Measurements from ENCODE around the gene ERP29. TPM values are rescaled to one million over a fixed set of nuclear protein-coding genes. Genes with fewer than 3 reads are reported as not detected.

Gene ERP29
- total RNA-seq, 1 donor from 2014 or later: 93.8 TPM

GRCh38 chr12:111981987-111982386 lies 31.2 kb upstream of the ERP29 start:
- H3K4me1 ChIP-seq (ENCODE audit: insufficient read depth, low read length): no peaks in the 10 kb centered on the region
- peaks cover 5% of the 10 kb centered on the region for H3K4me1 Mint-ChIP-seq (ENCODE audit: low read depth, unreplicated experiment)
- H3K36me3 Mint-ChIP-seq (ENCODE audit: low read depth, unreplicated experiment): peaks cover 2% of the 10 kb centered on the region
- no peaks in the 10 kb centered on the region for H4K20me1 ChIP-seq (ENCODE audit: insufficient read depth, low read length)
- H3K9me3 ChIP-seq (ENCODE audit: insufficient read depth, low read depth, low read length): no peaks in the 10 kb centered on the region
- DNase-seq (ENCODE audit: low read depth) (no peak), FAIRE-seq (no peak)
- H2AFZ ChIP-seq (ENCODE audit: low read depth, low read length): no peak overlapping the region
- no peaks in the 10 kb centered on the region for H3K9me3 Mint-ChIP-seq (ENCODE audit: unreplicated experiment)
- no peak overlapping the region for H3K4me2 ChIP-seq (ENCODE audit: low read length)
- no peaks in the 10 kb centered on the region for H3K27me3 Mint-ChIP-seq (ENCODE audit: low read depth, unreplicated experiment)
- no peaks in the 10 kb centered on the region for H3K27me3 ChIP-seq (ENCODE audit: insufficient read depth, low read length)
- H3K27ac Mint-ChIP-seq (ENCODE audit: unreplicated experiment): peak overlapping the region; percentile 26
- no peaks in the 10 kb centered on the region for H3K36me3 ChIP-seq (ENCODE audit: insufficient read depth, low read length)
- TF ChIP-seq EZH2 (IDR thresholded peaks at IDR 0.05; ENCODE audit: insufficient read depth, low read length): no peak
- TF ChIP-seq CTCF (IDR thresholded peaks at IDR 0.05; ENCODE audit: insufficient read depth, low read depth, low read length): no peak
- no peak overlapping the region for H3K9ac ChIP-seq (ENCODE audit: low read length)
- no peak overlapping the region for H3K4me3 Mint-ChIP-seq (ENCODE audit: unreplicated experiment)
- no peaks in the 10 kb centered on the region for H3K79me2 ChIP-seq (ENCODE audit: insufficient read depth, low read length)
- H3K27ac ChIP-seq (ENCODE audit: low read depth, low read length): no peak overlapping the region
- H3K4me3 ChIP-seq (ENCODE audit: insufficient read depth, low read depth, low read length): no peak overlapping the region

GRCh38 chr12:111984820-111985219 lies 28.4 kb upstream of the ERP29 start:
- Histone ChIP-seq H2AFZ (ENCODE audit: low read depth, low read length) (no peak overlapping the region), H3K9me3 (ENCODE audit: insufficient read depth, low read depth, low read length) (no peaks in the 10 kb centered on the region), H3K27ac (ENCODE audit: low read depth, low read length) (no peak overlapping the region), H3K27me3 (ENCODE audit: insufficient read depth, low read length) (no peaks in the 10 kb centered on the region), H3K4me1 (ENCODE audit: insufficient read depth, low read length) (no peaks in the 10 kb centered on the region), H3K4me2 (ENCODE audit: low read length) (no peak overlapping the region), H3K4me3 (ENCODE audit: insufficient read depth, low read depth, low read length) (no peak overlapping the region), H4K20me1 (ENCODE audit: insufficient read depth, low read length) (no peaks in the 10 kb centered on the region), H3K9ac (ENCODE audit: low read length) (no peak overlapping the region), H3K79me2 (ENCODE audit: insufficient read depth, low read length) (no peaks in the 10 kb centered on the region), H3K36me3 (ENCODE audit: insufficient read depth, low read length) (no peaks in the 10 kb centered on the region)
- no peaks in the 10 kb centered on the region for H3K27me3 Mint-ChIP-seq (ENCODE audit: low read depth, unreplicated experiment)
- no peak for TF ChIP-seq EZH2 (IDR thresholded peaks at IDR 0.05; ENCODE audit: insufficient read depth, low read length)
- TF ChIP-seq CTCF (IDR thresholded peaks at IDR 0.05; ENCODE audit: insufficient read depth, low read depth, low read length): no peak
- no peak overlapping the region for H3K4me3 Mint-ChIP-seq (ENCODE audit: unreplicated experiment)
- H3K27ac Mint-ChIP-seq (ENCODE audit: unreplicated experiment): no peak overlapping the region
- no peak for DNase-seq (ENCODE audit: low read depth)
- H3K36me3 Mint-ChIP-seq (ENCODE audit: low read depth, unreplicated experiment): peaks cover 4% of the 10 kb centered on the region
- FAIRE-seq: no peak
- H3K4me1 Mint-ChIP-seq (ENCODE audit: low read depth, unreplicated experiment): peaks cover 5% of the 10 kb centered on the region
- no peaks in the 10 kb centered on the region for H3K9me3 Mint-ChIP-seq (ENCODE audit: unreplicated experiment)

GRCh38 chr12:111991535-111991934 lies 21.7 kb upstream of the ERP29 start:
- TF ChIP-seq CTCF (IDR thresholded peaks at IDR 0.05; ENCODE audit: insufficient read depth, low read depth, low read length) (no peak), EZH2 (IDR thresholded peaks at IDR 0.05; ENCODE audit: insufficient read depth, low read length) (no peak)
- FAIRE-seq (no peak), DNase-seq (ENCODE audit: low read depth) (no peak)
- H3K4me1 ChIP-seq (ENCODE audit: insufficient read depth, low read length): no peaks in the 10 kb centered on the region
- H3K27me3 Mint-ChIP-seq (ENCODE audit: low read depth, unreplicated experiment): no peaks in the 10 kb centered on the region
- no peak overlapping the region for H3K27ac Mint-ChIP-seq (ENCODE audit: unreplicated experiment)
- no peak overlapping the region for H3K27ac ChIP-seq (ENCODE audit: low read depth, low read length)
- H3K4me3 ChIP-seq (ENCODE audit: insufficient read depth, low read depth, low read length): no peak overlapping the region
- H3K4me2 ChIP-seq (ENCODE audit: low read length): no peak overlapping the region
- H3K4me1 Mint-ChIP-seq (ENCODE audit: low read depth, unreplicated experiment): no peaks in the 10 kb centered on the region
- no peaks in the 10 kb centered on the region for H3K27me3 ChIP-seq (ENCODE audit: insufficient read depth, low read length)
- H3K9ac ChIP-seq (ENCODE audit: low read length): no peak overlapping the region
- no peak overlapping the region for H2AFZ ChIP-seq (ENCODE audit: low read depth, low read length)
- no peaks in the 10 kb centered on the region for H4K20me1 ChIP-seq (ENCODE audit: insufficient read depth, low read length)
- no peak overlapping the region for H3K4me3 Mint-ChIP-seq (ENCODE audit: unreplicated experiment)
- H3K9me3 ChIP-seq (ENCODE audit: insufficient read depth, low read depth, low read length): no peaks in the 10 kb centered on the region
- H3K36me3 ChIP-seq (ENCODE audit: insufficient read depth, low read length): no peaks in the 10 kb centered on the region
- H3K9me3 Mint-ChIP-seq (ENCODE audit: unreplicated experiment): no peaks in the 10 kb centered on the region
- H3K79me2 ChIP-seq (ENCODE audit: insufficient read depth, low read length): no peaks in the 10 kb centered on the region
- peaks cover 4% of the 10 kb centered on the region for H3K36me3 Mint-ChIP-seq (ENCODE audit: low read depth, unreplicated experiment)

All from astrocyte (in vitro differentiated cells and primary cell).